HG02840 (cell line): Measurements from ENCODE around the gene EVI5.
"Not testable (repeated sequence)": the region's sequence is repeated elsewhere in the genome, so short reads cannot be mapped to it uniquely, and the experiment has no call there.

Experiments used
- ATAC-seq: cut with Tn5 transposase; IDR thresholded peaks from one replicate; pipeline ENCODE4 v1.9.1; 2021; ENCODE audit warnings: mild to moderate bottlenecking, moderate library complexity, moderate number of reproducible peaks; ENCODE audit not compliant: unreplicated experiment, low FRiP score

EVI5 gene

DNA sequence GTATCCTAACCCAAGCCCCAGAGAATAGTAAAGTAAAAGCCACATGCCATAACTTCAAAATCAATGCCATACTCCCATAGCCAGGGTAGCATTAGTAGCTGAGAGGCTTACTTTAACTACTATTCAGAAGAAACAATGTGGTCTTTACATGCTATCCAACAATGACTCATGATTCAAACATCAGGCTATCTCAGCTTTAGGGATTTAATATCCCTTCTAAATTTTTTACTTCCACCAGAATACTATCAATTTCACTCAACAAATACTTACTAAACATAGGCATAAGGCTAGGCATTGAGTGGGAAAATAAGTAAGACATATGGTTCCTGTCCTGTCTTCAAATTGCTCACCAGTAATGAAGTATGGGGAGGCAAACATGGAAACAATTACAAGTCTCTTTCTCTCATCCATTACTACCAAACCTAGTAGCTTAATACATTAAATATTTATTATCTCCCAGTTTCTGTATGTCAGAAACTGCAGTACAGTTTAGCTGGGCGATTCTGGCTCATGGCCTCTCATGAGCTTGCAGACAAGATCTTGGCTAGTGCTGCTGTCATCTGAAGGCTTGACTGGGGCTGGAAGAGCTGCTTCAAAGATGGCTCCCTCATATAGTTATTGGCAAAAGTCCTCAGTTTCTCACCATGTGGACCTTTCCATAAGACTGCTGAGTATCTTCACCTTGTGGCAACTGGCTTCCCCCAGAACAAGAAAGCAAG, 30.7 kb downstream of the EVI5 start:
- ATAC-seq, result no peak

DNA sequence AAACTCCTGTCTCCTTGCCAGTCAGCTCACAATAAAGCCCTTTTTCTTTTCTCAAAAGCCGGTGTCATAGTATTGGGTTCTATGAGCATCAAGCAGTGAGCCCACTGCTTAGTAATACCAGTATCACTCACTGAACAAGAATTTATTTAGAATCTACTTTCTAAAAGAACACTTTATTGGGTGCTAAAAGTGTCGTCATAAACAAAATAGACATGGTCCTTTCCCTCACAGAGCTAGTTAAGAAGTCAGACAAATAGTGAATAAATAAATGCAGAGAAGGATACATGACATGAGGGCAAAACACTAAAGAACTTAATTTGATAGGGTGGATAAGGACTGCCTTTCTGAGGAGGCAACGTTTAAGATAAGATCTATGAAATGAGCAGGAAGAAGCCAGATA, 32.2 kb downstream of the EVI5 start:
- ATAC-seq, result no peak

DNA sequence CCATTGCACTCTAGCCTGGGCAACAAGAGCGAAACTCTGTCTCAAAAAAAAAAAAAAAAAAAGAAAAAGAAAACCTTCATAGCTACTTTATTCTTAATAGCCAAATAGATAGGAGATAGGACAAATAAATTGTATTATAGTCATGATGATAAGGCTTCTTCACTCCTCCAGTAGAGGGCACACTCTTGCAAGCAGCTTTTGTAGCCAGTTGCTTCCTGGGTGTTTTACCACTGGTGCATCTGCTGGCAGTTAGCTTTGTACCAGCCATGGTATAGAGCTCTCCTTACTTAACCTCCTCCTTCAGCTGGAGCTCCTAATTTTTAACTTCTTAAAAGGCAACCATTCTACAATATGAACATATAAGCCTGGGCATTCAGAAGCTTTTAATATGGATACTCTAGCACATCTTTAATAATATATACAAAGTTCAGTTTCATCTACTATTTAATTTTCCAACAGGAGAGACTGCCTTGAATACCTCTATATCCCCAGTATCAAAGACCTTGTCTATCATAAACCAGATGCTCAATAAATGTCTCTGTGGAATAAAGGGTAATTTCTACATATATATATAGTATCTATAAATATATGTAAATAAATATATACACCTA, 35.8 kb downstream of the EVI5 start:
- no peak for ATAC-seq

DNA sequence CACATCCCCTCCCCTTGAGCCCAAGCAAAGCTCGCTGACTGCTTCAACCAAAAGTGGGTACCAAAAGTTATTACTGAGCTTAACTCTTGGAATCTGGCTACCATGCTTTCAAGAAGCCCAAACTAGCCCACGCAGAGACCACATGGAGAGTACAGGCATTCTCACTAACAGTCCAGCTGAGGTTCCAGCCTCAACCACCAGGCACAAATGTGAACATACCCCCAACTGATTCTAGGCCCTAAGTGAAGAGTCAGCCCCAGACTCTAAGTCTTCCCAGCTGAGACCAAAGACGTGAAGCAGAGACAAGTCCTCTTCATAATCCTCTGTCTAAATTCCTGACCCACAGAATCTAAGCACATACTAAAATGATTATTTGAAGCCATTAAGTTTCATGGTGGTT, 36.8 kb downstream of the EVI5 start:
- ATAC-seq, result no peak

DNA sequence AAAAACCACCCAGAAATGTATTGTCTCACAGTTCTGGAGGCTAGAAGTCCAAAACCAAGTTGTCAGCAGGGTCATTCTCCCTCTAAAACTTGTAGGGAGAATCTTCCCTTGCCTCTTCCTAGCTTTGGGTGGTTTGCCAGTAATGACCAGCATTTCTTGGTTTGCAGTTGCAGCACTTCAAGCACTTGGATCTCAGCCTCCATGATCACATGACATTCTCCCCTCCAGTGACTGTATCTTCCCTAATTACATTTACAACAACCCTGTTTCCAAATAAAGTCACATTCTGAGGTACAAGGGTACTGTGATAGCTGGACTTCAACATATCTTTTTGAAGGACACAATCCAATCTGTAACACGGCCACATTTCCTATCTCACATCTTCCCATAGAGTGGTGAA, 37.2 kb downstream of the EVI5 start:
- ATAC-seq, result no peak

DNA sequence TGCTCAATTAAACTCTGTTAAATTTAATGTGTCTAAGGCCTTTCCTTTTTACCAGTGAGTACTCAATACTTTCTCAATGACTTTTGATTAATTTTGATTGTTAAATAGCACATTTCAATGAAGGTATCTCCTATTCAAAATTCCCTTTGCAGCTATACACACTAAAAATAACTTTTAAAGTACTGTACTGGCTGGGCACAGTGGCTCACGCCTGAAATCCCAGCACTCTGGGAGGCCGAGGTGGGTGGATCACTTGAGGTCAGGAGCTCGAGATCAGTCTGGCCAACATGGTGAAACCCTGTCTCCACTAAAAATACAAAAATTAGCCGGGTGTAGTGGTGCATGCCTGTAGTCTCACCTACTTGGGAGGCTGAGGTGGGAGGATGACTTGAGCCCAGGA, 38.7 kb downstream of the EVI5 start:
- not testable (repeated sequence) for ATAC-seq

DNA sequence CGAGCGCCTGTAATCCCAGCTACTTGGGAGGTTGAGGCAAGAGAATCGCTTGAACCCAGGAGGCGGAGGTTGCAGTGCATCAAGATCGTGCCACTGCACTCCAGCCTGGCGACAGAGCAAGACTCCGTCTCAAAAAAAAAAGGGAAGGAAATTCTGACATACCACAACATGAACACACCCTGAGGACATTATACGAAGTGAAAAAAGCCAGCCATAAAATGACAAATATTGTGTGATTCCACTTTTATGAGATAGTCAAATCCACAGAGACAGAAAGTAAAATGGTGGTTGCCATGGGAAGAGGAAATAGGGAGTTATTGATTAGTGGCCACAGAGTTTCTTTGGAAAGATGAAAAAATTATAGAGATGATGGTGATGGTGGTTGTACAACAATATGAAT, 41.7 kb downstream of the EVI5 start:
- ATAC-seq, result no peak

DNA sequence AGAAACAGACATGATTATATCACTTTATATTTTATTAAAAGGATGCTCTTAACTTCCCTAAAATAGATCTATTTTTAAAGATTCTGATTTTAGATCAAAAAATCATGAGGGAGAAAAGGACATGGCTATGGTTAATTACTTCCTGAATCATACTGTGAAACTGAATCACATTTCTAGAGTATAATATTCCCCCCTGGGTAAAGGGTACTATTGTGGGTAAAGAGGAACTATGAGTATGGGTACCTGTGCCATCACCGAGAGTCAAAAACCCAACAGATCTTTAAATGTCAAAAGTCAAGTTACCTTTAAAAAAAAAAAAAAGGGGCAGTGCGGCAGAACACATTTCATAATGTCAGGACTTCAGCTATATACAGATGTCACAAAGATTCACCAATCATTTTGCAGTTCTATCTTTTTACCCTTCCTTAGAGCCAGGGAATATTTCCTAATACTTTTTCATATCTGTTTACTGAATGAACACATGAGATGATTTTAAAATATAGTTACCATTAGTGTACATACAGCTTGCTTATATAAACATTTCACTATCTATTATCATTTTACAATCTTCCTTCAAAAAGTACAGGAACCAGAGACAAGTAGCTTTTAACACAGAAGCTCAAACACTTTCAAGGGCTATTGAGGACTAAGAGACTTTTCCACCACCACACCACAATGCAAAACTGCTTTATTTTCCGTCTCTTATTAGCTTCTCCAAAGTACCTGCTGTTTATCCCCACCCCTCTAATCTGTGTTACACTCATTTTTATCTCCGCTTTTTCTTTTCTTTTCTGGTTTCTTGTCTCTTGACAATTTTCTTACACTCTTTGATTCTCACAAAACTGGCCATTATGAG, 45.0 kb downstream of the EVI5 start:
- ATAC-seq, result no peak

DNA sequence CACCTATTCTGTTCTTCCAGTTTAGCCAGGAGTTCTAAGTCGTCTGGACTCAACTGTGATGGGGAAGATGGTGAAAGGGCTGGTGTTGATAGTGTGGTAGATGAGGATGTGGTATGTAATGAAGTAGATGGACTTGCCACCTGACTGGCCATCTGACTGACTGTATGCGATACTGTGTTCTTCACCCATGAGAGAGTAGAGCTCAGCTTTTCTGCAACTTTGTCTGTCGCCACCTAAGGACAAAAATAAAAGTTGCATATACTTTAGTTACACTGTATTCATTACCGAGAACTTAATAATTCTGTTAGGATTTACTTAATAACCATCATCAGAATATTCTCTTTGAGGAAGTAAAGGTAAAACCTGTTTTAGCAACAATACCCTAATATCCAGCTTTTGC, 48.5 kb downstream of the EVI5 start:
- no peak for ATAC-seq

DNA sequence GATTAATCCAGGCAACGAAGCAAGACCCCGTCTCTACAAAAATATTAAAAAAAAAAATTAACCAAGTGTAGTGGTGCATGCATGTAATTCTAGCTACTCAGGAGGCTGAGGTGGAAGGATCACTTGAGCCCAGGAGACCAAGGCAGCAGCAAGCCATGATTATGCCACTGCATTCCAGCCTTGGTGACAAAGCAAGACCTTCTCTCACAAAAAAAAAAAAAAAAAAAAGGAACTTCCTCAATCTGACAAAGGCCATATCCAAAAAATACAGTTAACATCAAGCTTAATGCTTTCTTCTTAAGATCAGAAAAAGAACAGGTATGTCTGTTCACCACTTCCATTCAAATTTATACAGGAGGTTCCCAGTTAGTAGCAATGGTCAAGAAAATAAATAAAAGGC, 54.4 kb downstream of the EVI5 start:
- no peak for ATAC-seq

DNA sequence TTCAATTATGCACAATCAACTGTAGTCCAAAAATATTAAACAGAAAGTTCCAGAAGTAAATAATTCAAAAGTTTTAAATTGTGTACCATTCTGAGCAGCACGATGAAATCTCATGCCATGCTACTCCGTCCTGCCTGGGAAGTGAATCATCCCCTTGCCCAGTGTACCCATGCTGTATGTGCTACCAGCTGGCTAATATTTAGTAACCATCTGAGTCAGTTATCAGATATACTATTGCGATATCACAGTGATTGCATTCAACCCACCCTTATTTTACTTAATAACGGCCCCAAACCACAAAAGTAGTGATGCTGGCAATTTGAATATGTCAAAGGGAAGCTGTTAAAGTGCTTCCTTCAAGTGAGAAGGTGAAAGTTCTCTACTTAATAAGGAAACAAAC, 56.2 kb downstream of the EVI5 start:
- ATAC-seq, result no peak

DNA sequence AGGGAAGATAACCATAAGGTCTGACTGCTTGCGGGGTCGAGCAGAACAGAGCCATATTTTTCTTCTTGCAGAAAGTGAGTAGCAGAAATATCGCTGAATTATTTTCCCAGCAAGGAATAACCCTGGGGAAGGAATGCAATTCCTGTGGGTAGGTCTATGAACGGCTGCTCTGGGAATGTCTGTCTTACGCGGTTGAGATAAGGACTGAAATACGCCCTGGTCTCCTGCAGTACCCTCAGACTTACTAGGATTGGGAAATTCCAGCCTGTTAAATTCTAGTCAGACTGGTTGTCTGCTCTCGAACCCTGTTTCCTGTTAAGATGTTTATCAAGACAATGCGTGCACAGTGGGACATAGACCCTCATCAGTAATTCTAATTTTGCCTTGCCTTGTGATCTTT, 61.2 kb downstream of the EVI5 start:
- ATAC-seq, result not testable (repeated sequence)

DNA sequence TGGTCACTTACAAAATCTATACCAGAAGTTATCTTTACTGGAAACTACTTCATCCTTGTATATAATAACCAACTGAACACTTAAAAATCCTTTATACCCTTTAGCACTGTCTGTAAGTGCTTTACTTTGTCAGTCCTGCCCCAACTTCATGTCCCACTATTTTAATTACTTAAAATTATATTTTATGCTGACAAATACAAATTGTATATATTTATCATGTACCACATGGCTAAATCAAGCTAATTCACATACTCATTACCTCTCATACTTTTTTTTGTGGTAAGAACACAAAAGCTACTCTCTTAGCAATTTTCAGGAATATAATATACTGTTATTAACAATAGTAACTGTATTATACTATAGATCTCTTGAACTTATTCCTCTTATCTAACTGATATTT, 63.0 kb downstream of the EVI5 start:
- no peak for ATAC-seq

DNA sequence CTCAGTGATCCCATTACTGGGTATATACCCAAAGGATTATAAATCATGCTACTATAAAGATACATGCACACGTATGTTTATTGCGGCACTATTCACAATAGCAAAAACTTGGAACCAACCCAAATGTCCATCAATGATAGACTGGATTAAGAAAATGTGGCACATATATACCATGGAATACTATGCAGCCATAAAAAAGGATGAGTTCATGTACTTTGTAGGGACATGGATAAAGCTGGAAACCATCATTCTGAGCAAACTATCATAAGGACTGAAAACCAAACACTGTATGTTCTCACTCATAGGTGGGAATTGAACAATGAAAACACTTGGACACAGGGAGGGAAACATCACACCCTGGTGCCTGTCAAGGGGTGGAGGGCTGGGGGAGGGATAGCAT, 63.8 kb downstream of the EVI5 start:
- ATAC-seq, result not testable (repeated sequence)

DNA sequence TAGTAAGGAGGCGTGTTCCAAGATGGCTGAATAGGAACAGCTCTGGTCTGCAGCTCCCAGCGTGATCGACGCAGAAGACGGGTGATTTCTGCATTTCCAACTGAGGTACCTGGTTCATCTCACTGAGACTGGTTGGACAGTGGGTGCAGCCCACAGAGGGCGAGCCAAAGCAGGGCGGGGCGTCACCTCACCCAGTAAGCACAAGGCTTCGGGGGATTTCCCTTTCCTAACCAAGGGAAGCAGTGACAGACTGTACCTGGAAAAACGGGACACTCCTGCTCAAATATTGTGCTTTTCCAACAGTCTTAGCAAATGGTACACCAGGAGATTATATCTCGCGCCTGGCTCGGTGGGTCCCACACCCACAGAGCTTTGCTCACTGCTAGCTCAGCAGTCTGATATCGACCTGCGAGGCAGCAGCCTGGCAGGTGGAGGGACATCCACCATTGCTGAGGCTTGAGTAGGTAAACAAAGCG, 69.4 kb downstream of the EVI5 start:
- not testable (repeated sequence) for ATAC-seq

DNA sequence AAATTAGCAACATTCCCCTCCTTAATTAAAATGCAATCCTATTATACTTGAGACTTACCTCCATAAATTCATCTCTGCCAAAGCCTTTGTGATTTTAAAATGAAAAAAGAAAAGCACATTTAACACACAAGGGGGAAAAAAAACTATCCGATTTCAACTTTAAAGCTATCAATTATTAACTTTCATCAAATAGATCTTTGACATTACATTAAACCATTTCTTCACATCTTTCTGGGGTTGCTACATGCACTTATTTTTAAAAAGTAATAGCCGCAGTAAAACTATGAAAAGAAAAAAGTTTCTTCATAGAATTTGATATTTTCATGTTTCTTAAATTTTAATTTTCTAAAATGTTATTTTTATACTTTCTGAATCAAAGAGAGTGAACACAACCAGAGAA, 71.0 kb downstream of the EVI5 start:
- no peak for ATAC-seq

DNA sequence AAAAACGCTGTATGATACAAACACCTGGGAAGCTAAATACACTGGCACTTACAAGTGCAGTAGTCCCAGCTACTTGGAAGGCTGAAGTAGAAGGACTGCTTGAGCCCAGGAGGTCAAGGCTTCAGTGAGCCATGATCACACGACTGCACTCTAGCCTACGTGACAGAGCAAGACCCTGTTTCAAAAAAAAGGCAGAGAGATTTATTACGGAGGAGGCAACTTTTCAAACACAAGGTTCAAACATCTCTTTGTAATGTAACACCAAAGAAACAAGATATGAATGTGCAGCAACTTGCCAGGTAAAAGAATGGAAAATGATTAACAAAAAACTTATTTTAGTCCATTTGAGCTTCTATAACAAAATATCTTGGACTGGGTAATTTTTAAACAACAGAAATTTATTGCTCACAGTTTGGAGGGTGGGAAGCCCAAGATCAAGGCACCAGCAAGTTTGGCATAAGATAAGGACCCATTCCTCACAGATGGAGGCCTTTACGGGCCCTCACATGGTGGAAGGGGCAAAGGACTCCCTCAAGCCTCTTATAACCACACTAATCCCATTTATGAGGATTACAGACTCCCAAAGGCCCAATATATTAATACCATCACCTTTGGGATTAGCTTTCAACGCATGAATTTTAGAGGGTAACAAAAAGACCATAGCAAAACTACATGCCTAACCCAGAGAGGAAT, 73.3 kb downstream of the EVI5 start:
- ATAC-seq, result no peak

DNA sequence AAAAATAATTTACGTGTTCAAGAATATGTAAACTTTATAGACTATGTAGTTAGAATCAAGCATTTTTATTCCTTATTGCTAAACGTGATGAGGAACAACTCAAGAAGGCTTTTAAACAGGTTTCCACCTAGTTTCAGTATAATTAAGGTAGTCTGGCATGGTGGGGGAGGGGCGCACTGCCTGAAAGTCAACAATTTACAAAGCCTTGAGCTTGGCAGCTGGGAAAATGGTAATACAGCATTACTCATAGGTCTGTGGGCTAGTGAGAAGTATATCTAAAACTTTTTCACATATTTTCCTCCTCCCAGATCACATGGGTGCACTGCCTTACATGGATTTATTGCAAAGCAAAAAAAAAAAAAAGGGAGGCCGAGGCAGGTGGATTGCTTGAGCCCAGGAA, 75.2 kb downstream of the EVI5 start:
- ATAC-seq, result no peak

DNA sequence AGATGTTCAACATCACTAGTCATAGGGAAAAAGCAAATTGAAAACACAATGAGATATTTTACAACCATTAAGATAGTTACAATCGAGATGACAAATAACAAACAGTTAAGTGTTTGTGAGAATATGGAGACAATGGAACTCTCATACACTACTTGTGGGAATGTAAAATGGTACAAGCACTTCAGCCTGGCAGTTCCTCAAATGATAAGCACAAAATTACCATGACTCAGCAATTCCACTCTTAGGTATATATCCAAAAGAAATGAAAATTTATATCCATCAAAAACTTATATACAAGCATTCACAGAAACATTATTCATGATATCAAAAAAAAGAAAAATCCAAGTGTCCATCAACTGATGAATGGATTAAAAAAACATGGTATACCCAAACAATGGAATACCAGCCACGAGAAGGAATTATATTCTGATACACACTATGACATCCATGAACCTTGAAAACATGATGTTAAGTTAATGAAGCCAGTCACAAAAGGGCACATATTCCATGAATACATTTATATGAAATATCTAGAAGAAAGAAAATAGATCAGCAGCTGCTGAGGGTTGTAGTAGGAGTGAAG, 76.4 kb downstream of the EVI5 start:
- no peak for ATAC-seq

DNA sequence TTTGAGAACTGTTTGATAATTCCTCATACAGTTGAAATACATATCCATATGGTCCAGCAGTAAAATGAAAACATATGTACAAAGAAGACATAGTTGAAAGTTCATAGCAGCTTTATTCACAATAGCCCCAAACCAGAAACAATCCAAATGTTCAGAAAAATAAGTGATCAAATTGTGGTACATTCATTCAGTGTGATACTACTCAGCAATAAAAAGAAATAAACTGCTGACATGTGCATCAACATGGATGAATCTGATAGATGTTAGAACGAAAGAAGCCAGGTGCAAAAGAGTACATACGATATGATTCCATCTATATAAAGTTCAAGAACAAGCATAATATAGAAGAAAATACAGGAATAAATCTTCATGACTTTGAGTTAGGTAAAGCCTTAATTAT, 77.2 kb downstream of the EVI5 start:
- no peak for ATAC-seq

DNA sequence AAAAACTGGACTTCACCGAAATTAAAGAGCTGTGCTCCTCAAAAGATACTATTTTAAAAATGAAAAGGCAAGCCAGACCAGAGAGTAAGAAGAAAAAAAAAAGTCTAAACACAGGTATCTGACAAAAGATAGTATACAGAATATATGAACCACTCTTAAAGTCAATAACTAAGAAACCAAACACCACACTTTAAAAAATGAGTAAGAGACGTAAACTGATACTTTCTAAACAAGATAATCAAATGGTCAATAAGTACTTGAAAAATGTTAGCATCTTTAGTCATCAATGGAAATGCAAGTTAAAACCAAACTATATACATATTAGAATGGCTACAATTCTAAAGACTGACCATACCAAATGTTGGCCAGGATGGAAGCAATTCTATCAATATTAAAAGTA, 77.6 kb downstream of the EVI5 start:
- ATAC-seq, result no peak
